H1 (cell line): ENCODE data around the gene TTC39A.

ENCODE experiments used
- ASH2L ChIP-seq: fragments of 200-600, 300-600 bp; sonication (generic); IDR thresholded peaks from one replicate; pipeline ENCODE4 v1.7.1; 2017; ENCODE audit warnings: low read length
- EP300 ChIP-seq, 2 experiments: IDR thresholded peaks; 1 replicate in 1 of 2; 2 replicates in 1 of 2; pipeline ENCODE4 v1.6.1; 2011 to 2012; ENCODE audit warnings: low read depth in 2 of 2, low read length in 2 of 2, mild to moderate bottlenecking in 2 of 2, borderline replicate concordance in 1 of 2, inconsistent platforms in 1 of 2, moderate library complexity in 1 of 2
- EZH2 ChIP-seq: fragments of 200-600 bp; sonication (generic); IDR thresholded peaks from 2 replicates; pipeline ENCODE4 v1.7.1; 2012; ENCODE audit warnings: low read depth, mild to moderate bottlenecking, moderate library complexity, low read length, inconsistent platforms; ENCODE audit not compliant: severe bottlenecking
- GTF2F1 ChIP-seq: IDR thresholded peaks from 2 replicates; pipeline ENCODE4 v1.6.1; 2012; ENCODE audit warnings: low read depth, low read length, improper control_type of control experiment, borderline replicate concordance
- JUND ChIP-seq: IDR thresholded peaks from 2 replicates; pipeline ENCODE4 v1.6.1; 2011; ENCODE audit warnings: mild to moderate bottlenecking, improper control_type of control experiment, low read length
- RAD21 ChIP-seq, 2 experiments: IDR thresholded peaks in 1 of 2; conservative IDR thresholded peaks in 1 of 2; 2 replicates each; pipeline ENCODE4 v1.6.1; 2011; ENCODE audit warnings: low read depth in 2 of 2, low read length in 2 of 2, improper control_type of control experiment in 1 of 2, inconsistent platforms in 1 of 2, mild to moderate bottlenecking in 1 of 2, moderate library complexity in 1 of 2
- SP1 ChIP-seq: IDR thresholded peaks from 2 replicates; pipeline ENCODE4 v1.6.1; 2011; ENCODE audit warnings: low read depth, low read length
- SRF ChIP-seq: IDR thresholded peaks from 2 replicates; pipeline ENCODE4 v1.6.1; 2011; ENCODE audit warnings: mild to moderate bottlenecking, low read depth, low read length, moderate library complexity
- USF2 ChIP-seq: IDR thresholded peaks from 2 replicates; pipeline ENCODE4 v1.6.1; 2011; ENCODE audit warnings: low read length, improper control_type of control experiment
- TF ChIP-seq, protein P1 (sequence below), 3 experiments: IDR thresholded peaks; 1 replicate in 2 of 3; 2 replicates in 1 of 3; pipeline versions ENCODE4 v1.5.1 to v1.6.1; 2011; ENCODE audit warnings: low read length in 3 of 3, mild to moderate bottlenecking in 3 of 3, inconsistent platforms in 2 of 3, low read depth in 1 of 3, moderate library complexity in 1 of 3; ENCODE audit not compliant: insufficient read depth in 1 of 3; ENCODE audit errors: control extremely low read depth in 1 of 3
- TF ChIP-seq, protein P2 (sequence below): IDR thresholded peaks from 2 replicates; pipeline ENCODE4 v1.6.1; 2012; ENCODE audit warnings: inconsistent platforms

DNA sequence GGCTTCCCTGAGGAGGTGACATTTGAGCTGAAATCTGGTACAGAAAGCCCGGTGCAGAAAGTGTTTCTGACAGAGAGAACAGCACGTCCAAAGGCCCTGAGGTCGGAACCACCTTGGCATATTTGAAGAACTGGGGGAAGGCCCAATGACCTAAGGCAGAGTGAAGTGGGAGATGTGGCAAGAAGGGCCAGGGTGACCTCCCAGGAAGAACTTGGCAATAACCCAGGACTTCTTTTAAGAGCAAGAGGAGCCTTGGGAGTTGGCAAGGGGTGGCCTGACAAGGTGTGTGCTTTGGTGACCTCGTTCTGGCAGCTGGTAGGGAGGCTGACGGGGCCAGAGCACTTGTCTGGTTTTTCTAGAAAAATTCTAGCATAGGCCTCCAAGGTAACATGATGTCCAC, 23.4 kb downstream of the TTC39A start:
- TF ChIP-seq GTF2F1 (no peak), EZH2 (no peak), SP1 (no peak), JUND (no peak), USF2 (no peak), SRF (no peak), ASH2L (no peak), RAD21 (IDR thresholded peaks at IDR 0.05 in 1 of 2, conservative IDR thresholded peaks at IDR 0.05 in 1 of 2; ENCODE audit: low read depth in 2 of 2, low read length in 2 of 2) (no peak), EP300 (IDR thresholded peaks at IDR 0.05; ENCODE audit: borderline replicate concordance in 1 of 2, low read depth in 2 of 2, low read length in 2 of 2) (no peak)
- TF ChIP-seq, protein P1, sequence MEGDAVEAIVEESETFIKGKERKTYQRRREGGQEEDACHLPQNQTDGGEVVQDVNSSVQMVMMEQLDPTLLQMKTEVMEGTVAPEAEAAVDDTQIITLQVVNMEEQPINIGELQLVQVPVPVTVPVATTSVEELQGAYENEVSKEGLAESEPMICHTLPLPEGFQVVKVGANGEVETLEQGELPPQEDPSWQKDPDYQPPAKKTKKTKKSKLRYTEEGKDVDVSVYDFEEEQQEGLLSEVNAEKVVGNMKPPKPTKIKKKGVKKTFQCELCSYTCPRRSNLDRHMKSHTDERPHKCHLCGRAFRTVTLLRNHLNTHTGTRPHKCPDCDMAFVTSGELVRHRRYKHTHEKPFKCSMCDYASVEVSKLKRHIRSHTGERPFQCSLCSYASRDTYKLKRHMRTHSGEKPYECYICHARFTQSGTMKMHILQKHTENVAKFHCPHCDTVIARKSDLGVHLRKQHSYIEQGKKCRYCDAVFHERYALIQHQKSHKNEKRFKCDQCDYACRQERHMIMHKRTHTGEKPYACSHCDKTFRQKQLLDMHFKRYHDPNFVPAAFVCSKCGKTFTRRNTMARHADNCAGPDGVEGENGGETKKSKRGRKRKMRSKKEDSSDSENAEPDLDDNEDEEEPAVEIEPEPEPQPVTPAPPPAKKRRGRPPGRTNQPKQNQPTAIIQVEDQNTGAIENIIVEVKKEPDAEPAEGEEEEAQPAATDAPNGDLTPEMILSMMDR (IDR thresholded peaks at IDR 0.05; ENCODE audit: control extremely low read depth in 1 of 3, insufficient read depth in 1 of 3, low read depth in 1 of 3, low read length in 3 of 3): no peak
- TF ChIP-seq, protein P2, sequence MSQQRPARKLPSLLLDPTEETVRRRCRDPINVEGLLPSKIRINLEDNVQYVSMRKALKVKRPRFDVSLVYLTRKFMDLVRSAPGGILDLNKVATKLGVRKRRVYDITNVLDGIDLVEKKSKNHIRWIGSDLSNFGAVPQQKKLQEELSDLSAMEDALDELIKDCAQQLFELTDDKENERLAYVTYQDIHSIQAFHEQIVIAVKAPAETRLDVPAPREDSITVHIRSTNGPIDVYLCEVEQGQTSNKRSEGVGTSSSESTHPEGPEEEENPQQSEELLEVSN: no peak
